K562 (cell line): ENCODE data around the gene UBE2V1.

Source experiments
- BRD9 ChIP-seq: fragments of 450-650 bp; IDR thresholded peaks from 2 replicates; pipeline ENCODE4 v1.6.1; 2018; ENCODE audit warnings: low read depth; ENCODE audit not compliant: partially characterized antibody
- CEBPG ChIP-seq, 3 experiments: fragments of 200-800 bp in 1 of 3; sonication (Bioruptor generic) in 1 of 3; sonication (generic) in 1 of 3; formaldehyde crosslinking in 1 of 3; IDR thresholded peaks in 2 of 3; conservative IDR thresholded peaks in 1 of 3; 2 replicates each; pipeline versions ENCODE4 v1.6.1 to v1.8.0; 2016 to 2022; ENCODE audit warnings: missing compliant biosample characterization in 2 of 3, missing genetic modification characterization in 2 of 3, mild to moderate bottlenecking in 1 of 3, missing genetic modification reagents in 1 of 3
- NR2C2 ChIP-seq, 2 experiments: fragments of 200-800 bp in 1 of 2; sonication (Bioruptor generic) in 1 of 2; sonication (generic) in 1 of 2; formaldehyde crosslinking in 1 of 2; IDR thresholded peaks; 2 replicates each; pipeline versions ENCODE4 v1.6.1 to v1.8.0; 2016 to 2022; ENCODE audit warnings: mild to moderate bottlenecking in 1 of 2, missing compliant biosample characterization in 1 of 2, missing genetic modification characterization in 1 of 2, missing genetic modification reagents in 1 of 2
- SLC30A9 ChIP-seq: fragments of 250-450 bp; sonication (Bioruptor Pico); IDR thresholded peaks from 2 replicates; pipeline ENCODE4 v1.8.0; 2022; ENCODE audit warnings: mild to moderate bottlenecking, moderate library complexity
- SMAD1 ChIP-seq: fragments of 150-350 bp; IDR thresholded peaks from 2 replicates; pipeline ENCODE4 v1.6.1; 2014; ENCODE audit warnings: low read length, low read depth; ENCODE audit not compliant: partially characterized antibody
- TARDBP ChIP-seq: fragments of 450-650 bp; IDR thresholded peaks from 2 replicates; pipeline ENCODE4 v1.6.1; 2016
- ZNF23 ChIP-seq: fragments of 250-450 bp; sonication (Bioruptor Pico); IDR thresholded peaks from 2 replicates; pipeline ENCODE4 v1.4.0; 2020; ENCODE audit warnings: mild to moderate bottlenecking
- ZNF436 ChIP-seq: fragments of 250-450, 450-650 bp; sonication (Bioruptor Pico); formaldehyde crosslinking; IDR thresholded peaks from 2 replicates; pipeline ENCODE4 v1.7.0; 2020; ENCODE audit warnings: mild to moderate bottlenecking
- TF ChIP-seq, protein P1 (sequence below): fragments of 450-650 bp; formaldehyde crosslinking; IDR thresholded peaks from 2 replicates; pipeline ENCODE4 v1.4.0; 2020; ENCODE audit warnings: mild to moderate bottlenecking, mixed read lengths
- TF ChIP-seq, protein P2 (sequence below), 3 experiments: IDR thresholded peaks in 2 of 3; conservative IDR thresholded peaks in 1 of 3; 2 replicates each; pipeline ENCODE4 v1.5.1; 2011 to 2012; ENCODE audit warnings: low read length in 3 of 3, mild to moderate bottlenecking in 3 of 3, control low read depth in 2 of 3, improper control_type of control experiment in 1 of 3, inconsistent platforms in 1 of 3, low read depth in 1 of 3, mixed read lengths in 1 of 3, moderate library complexity in 1 of 3; ENCODE audit not compliant: insufficient read depth in 2 of 3

DNA sequence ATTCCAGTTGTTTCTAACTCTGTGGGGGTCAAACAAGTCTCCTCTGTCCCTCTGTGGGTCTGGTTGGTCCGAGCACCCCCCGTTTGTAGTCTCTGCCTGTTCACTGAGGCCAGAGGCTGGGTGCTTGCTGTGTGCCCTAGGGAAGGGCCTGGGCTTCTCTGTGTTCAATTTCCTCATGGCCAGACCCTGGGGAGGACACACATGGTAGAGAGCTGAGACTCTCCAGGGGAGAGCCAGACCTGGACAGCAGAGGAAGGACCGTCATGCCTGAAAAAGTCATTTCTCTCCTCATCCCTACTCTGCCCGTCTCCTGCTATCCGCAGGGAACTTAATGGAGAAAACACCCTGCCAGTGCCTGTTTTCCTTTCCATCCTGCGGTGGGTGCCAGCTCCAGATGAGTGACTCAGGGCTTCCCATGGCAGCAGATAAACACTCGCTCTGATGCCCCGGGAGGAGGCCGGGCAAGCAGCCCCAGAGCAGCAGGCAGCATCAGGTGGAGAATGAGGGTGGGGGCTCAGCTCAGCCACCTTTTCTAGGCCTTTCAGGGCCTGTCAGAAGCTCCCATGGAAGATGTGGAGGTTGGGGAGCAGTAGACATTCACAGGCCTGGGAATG is 78.3 kb downstream of the UBE2V1 start:
- TF ChIP-seq, protein P1, sequence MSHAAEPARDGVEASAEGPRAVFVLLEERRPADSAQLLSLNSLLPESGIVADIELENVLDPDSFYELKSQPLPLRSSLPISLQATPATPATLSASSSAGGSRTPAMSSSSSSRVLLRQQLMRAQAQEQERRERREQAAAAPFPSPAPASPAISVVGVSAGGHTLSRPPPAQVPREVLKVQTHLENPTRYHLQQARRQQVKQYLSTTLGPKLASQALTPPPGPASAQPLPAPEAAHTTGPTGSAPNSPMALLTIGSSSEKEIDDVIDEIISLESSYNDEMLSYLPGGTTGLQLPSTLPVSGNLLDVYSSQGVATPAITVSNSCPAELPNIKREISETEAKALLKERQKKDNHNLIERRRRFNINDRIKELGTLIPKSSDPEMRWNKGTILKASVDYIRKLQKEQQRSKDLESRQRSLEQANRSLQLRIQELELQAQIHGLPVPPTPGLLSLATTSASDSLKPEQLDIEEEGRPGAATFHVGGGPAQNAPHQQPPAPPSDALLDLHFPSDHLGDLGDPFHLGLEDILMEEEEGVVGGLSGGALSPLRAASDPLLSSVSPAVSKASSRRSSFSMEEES, result no peak
- TF ChIP-seq TARDBP, result no peak
- no peak for TF ChIP-seq CEBPG (CRISPR knock-in tag; IDR thresholded peaks at IDR 0.05)
- TF ChIP-seq CEBPG (tag; conservative IDR thresholded peaks at IDR 0.05 in 1 of 2, IDR thresholded peaks at IDR 0.05 in 1 of 2), result no peak
- no peak for TF ChIP-seq ZNF23
- no peak for TF ChIP-seq SMAD1
- TF ChIP-seq, protein P2, sequence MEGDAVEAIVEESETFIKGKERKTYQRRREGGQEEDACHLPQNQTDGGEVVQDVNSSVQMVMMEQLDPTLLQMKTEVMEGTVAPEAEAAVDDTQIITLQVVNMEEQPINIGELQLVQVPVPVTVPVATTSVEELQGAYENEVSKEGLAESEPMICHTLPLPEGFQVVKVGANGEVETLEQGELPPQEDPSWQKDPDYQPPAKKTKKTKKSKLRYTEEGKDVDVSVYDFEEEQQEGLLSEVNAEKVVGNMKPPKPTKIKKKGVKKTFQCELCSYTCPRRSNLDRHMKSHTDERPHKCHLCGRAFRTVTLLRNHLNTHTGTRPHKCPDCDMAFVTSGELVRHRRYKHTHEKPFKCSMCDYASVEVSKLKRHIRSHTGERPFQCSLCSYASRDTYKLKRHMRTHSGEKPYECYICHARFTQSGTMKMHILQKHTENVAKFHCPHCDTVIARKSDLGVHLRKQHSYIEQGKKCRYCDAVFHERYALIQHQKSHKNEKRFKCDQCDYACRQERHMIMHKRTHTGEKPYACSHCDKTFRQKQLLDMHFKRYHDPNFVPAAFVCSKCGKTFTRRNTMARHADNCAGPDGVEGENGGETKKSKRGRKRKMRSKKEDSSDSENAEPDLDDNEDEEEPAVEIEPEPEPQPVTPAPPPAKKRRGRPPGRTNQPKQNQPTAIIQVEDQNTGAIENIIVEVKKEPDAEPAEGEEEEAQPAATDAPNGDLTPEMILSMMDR (IDR thresholded peaks at IDR 0.05 in 2 of 3, conservative IDR thresholded peaks at IDR 0.05 in 1 of 3; ENCODE audit: insufficient read depth in 2 of 3, low read depth in 1 of 3, low read length in 3 of 3), result no peak
- TF ChIP-seq NR2C2 (CRISPR knock-in tag; IDR thresholded peaks at IDR 0.05), result no peak
- no peak for TF ChIP-seq NR2C2 (tag; IDR thresholded peaks at IDR 0.05)
- TF ChIP-seq SLC30A9, result no peak
- no peak for TF ChIP-seq ZNF436 (CRISPR knock-in tag)
- TF ChIP-seq BRD9, result no peak
